ENCODE results near the gene KIFAP3. TPM values are rescaled to one million over a fixed set of nuclear protein-coding genes. Genes with fewer than 3 reads are reported as not detected.
A peak's percentile ranks its signal among the peaks of the same experiment; 100 is the strongest.

KIFAP3 gene
- total RNA-seq, 1 donor from 2014 or later: 12.6 TPM

DNA sequence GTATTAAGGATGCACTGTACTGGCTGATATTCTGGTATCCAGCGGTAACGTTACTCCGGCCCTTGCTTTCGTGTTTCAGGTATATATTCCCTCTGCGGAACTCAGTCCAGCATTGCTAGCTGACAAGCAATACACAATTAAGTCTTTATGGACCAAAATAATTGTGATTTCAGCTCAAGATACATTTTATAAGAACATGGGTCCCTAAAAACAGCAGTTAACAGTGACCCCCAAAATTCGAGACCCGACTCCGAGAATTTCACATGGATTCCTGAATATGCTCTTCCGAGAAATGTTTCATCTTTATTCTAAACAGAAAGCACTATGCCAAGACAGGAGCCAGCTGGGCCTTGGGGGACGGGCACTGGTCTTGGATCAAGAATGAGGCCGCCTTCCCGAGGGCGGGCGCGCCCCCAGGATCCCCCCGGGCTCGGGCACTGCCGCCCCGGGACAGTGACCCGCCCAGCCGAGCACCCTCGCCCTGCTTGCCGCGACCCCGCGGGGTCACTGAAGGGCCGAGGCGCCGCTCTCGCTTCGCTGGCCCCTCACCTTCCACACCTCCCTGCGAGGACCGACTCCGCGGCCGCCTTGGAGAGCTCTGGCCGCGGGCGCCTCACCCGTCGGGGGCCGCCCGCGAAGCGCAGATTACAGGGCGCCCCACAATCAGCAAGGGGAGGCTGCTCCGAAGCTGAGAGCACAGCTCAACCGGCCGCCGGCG lies 181.4 kb downstream of the KIFAP3 start:
- peak overlapping the region; percentile 84 to 98 for H3K27ac ChIP-seq
- H3K27me3 ChIP-seq: no peaks in the 10 kb centered on the region
- peaks cover 0 to 1% of the 10 kb centered on the region in 2 donors for H3K36me3 ChIP-seq
- no peaks in the 10 kb centered on the region for H3K9me3 ChIP-seq
- intact Hi-C loops (cut with DNase I): loop anchor here (1.0 to 2.0 kb wide), 2 partner anchors 98 to 406 kb away; a partner anchor contains a TSS
- no peak for DNase-seq (ENCODE audit: low spot score in 2 of 2)
- peak overlapping the region; percentile 90 to 97 for H3K4me3 ChIP-seq
- peaks cover 6 to 18% of the 10 kb centered on the region in 2 donors for H3K4me1 ChIP-seq
- TF ChIP-seq, protein P1, sequence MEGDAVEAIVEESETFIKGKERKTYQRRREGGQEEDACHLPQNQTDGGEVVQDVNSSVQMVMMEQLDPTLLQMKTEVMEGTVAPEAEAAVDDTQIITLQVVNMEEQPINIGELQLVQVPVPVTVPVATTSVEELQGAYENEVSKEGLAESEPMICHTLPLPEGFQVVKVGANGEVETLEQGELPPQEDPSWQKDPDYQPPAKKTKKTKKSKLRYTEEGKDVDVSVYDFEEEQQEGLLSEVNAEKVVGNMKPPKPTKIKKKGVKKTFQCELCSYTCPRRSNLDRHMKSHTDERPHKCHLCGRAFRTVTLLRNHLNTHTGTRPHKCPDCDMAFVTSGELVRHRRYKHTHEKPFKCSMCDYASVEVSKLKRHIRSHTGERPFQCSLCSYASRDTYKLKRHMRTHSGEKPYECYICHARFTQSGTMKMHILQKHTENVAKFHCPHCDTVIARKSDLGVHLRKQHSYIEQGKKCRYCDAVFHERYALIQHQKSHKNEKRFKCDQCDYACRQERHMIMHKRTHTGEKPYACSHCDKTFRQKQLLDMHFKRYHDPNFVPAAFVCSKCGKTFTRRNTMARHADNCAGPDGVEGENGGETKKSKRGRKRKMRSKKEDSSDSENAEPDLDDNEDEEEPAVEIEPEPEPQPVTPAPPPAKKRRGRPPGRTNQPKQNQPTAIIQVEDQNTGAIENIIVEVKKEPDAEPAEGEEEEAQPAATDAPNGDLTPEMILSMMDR (IDR thresholded peaks at IDR 0.05): no peak

DNA sequence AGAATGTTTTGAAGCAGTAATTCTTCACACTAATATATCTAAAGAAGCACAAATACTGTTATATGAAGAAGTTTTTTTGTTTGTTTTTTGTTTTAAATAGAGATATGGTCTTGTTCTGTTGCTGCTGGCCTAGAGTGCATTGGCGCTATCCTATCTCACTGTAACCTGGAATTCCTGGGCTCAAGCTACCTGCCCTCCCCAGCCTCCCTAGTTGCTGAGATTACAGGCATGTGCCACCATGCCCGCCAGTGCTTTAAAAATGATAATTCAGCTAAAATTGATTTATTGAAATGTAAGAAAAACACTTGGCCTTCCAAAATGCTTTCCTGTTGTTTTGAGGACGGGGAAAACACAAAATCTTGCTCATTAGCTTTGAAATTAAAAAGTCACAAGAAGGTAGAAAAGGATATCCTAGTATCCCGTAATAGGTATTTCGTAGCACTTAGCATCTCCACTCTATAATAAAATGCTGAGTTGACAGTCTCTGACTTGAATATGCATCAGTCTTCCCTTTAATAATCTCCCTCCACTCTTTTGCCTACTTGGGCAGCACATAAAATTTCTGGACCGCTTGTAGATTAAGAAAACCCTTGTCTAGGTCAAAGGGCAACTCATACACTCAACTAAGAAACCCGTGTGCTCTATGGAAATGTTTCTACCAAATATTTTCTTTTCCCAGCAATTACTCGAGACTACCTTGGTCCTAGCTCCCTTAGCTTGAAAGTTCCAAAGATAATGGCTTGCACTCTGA lies 182.1 kb downstream of the KIFAP3 start:
- H3K4me3 ChIP-seq: peak overlapping the region; percentile 90 to 97
- H3K4me1 ChIP-seq: peaks cover 6 to 18% of the 10 kb centered on the region in 2 donors
- DNase-seq (ENCODE audit: low spot score in 2 of 2): no peak
- peaks cover 0 to 6% of the 10 kb centered on the region in 2 donors for H3K36me3 ChIP-seq
- TF ChIP-seq, protein P1 (IDR thresholded peaks at IDR 0.05): no peak
- H3K27me3 ChIP-seq: no peaks in the 10 kb centered on the region
- peak overlapping the region; percentile 17 to 98 for H3K27ac ChIP-seq
- H3K9me3 ChIP-seq: no peaks in the 10 kb centered on the region
- intact Hi-C loops (cut with DNase I): loop anchor here (2.0 kb wide), 1 partner anchor 406 kb away; no protein-coding TSS in a partner anchor

DNA sequence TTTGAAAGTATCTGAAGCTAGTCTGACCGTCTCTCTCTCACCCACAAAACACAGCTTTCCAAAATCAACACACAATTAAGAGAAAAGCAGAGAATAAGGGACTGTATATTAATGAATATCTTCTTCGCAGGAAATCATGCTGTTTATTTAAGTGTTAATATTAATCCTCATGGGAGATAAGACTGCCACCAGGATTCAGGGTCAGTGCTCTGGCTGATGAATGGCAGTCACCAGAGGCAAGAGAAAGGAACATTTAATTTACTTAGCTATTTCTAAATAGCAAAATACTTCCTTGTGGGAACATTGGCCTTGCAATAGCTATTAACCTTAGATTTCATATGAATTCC lies 183.0 kb downstream of the KIFAP3 start:
- Histone ChIP-seq H3K36me3 (peaks cover 3 to 8% of the 10 kb centered on the region in 2 donors), H3K27me3 (no peaks in the 10 kb centered on the region), H3K27ac (no peak overlapping the region), H3K4me1 (peaks cover 6 to 18% of the 10 kb centered on the region in 2 donors), H3K4me3 (no peak overlapping the region), H3K9me3 (no peaks in the 10 kb centered on the region)
- TF ChIP-seq, protein P1 (IDR thresholded peaks at IDR 0.05): no peak
- intact Hi-C loops (cut with DNase I): no loop called here
- no peak for DNase-seq (ENCODE audit: low spot score in 2 of 2)

GRCh38 chr1:169890761-169891538 lies 183.5 kb downstream of the KIFAP3 start:
- DNase-seq (ENCODE audit: low spot score in 2 of 2): no peak
- Histone ChIP-seq H3K27ac (no peak overlapping the region), H3K4me1 (peaks cover 6 to 18% of the 10 kb centered on the region in 2 donors), H3K27me3 (no peaks in the 10 kb centered on the region), H3K36me3 (peaks cover 3 to 14% of the 10 kb centered on the region in 2 donors), H3K9me3 (no peaks in the 10 kb centered on the region), H3K4me3 (no peak overlapping the region)
- intact Hi-C loops (cut with DNase I): no loop called here
- TF ChIP-seq, protein P1 (IDR thresholded peaks at IDR 0.05): no peak

DNA sequence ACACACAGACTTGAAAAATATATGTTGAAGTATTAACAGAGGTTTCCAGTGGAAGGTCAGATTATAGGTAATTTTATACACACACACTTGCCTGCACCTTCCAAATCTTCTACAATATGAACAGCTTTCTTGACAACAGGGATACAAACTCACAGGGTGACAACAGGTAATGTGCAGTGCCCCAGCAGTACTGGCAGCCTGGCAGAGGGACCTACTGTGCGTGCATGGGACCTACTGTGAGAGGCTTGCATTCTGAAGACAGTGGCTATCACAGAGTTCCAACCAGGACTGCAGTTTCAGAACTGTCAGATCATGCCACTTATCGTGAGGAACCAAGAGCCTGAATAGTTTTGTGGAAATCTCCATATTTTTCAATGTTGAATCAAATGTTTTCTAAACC lies 184.6 kb downstream of the KIFAP3 start:
- H3K27me3 ChIP-seq: no peaks in the 10 kb centered on the region
- no peak for DNase-seq (ENCODE audit: low spot score in 2 of 2)
- H3K27ac ChIP-seq: no peak overlapping the region
- peaks cover 3 to 18% of the 10 kb centered on the region in 2 donors for H3K36me3 ChIP-seq
- intact Hi-C loops (cut with DNase I): no loop called here
- TF ChIP-seq, protein P1 (IDR thresholded peaks at IDR 0.05): no peak
- H3K4me3 ChIP-seq: no peak overlapping the region
- peaks cover 6 to 18% of the 10 kb centered on the region in 2 donors for H3K4me1 ChIP-seq
- no peaks in the 10 kb centered on the region for H3K9me3 ChIP-seq
